Measurements from ENCODE around the gene TRMT2A.

TRMT2A gene

GRCh38 chr22:20105456-20106204 lies 11.4 kb downstream of the TRMT2A start:
- no peak for DNase-seq

- no peak for DNase-seq
Measured at GRCh38 chr22:20102203-20102780, 14.7 kb downstream of the TRMT2A start.

- no peak for DNase-seq
Measured at GRCh38 chr22:20101638-20102037, 15.4 kb downstream of the TRMT2A start.

- DNase-seq = no peak
Measured at GRCh38 chr22:20099099-20099711, 17.8 kb downstream of the TRMT2A start.

- DNase-seq = no peak
Measured at GRCh38 chr22:20096574-20097420, 20.2 kb downstream of the TRMT2A start.

GRCh38 chr22:20095521-20095920 lies 21.5 kb downstream of the TRMT2A start:
- DNase-seq = no peak

- DNase-seq = no peak
Measured at GRCh38 chr22:20094197-20094807, 22.7 kb downstream of the TRMT2A start.

- DNase-seq = no peak
Measured at GRCh38 chr22:20093418-20094196, 23.4 kb downstream of the TRMT2A start.

- DNase-seq = no peak
Measured at GRCh38 chr22:20092477-20092854, 24.6 kb downstream of the TRMT2A start.

GRCh38 chr22:20091690-20092476 lies 25.1 kb downstream of the TRMT2A start:
- no peak for DNase-seq

GRCh38 chr22:20090730-20091240 lies 26.2 kb downstream of the TRMT2A start:
- DNase-seq = peak in 2 of 4 experiments; percentile 25 to 39

- DNase-seq = peak in 2 of 4 experiments; percentile 25 to 34
Measured at GRCh38 chr22:20089977-20090729, 26.9 kb downstream of the TRMT2A start.

- no peak for DNase-seq
Measured at GRCh38 chr22:20089226-20089976, 27.6 kb downstream of the TRMT2A start.

GRCh38 chr22:20088263-20088648 lies 28.8 kb downstream of the TRMT2A start:
- DNase-seq = no peak

GRCh38 chr22:20087319-20088262 lies 29.4 kb downstream of the TRMT2A start:
- no peak for DNase-seq

- no peak for DNase-seq
Measured at GRCh38 chr22:20086763-20087162, 30.3 kb downstream of the TRMT2A start.

GRCh38 chr22:20086101-20086599 lies 30.9 kb downstream of the TRMT2A start:
- no peak for DNase-seq

GRCh38 chr22:20085651-20086050 lies 31.4 kb downstream of the TRMT2A start:
- DNase-seq = no peak
